Measurements from ENCODE around the gene PON3. TPM values are rescaled to one million over a fixed set of nuclear protein-coding genes. Genes with fewer than 3 reads are reported as not detected.

The PON3 gene
- total and polyA plus RNA-seq, 2 of the 13 experiments (the other 11 are each of a cell fraction or from before 2014, with no cell fraction given) = 23.6 to 37.8 TPM

DNA sequence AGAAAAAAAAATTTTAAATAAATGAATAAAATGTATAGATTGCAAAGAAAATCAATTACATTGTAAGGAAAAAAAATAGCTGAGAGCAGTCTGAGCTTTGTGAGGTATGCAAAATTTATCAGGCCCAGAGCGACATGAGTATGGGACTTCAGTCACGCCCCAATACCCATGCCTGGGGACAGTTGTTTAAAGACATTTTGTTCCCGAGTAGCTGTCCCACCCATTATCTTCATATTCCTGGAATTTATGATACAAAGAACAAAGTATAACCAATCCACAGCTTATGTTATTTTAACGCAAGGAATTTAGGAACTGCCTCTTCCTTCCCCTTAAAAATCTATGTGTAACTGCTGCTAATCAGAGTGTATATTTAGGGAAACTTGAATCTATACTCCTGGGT, 40.2 kb upstream of the PON3 start:
- Histone ChIP-seq H3K36me3 (replicated peaks in 1 of 2; ENCODE audit: control insufficient read depth in 1 of 2, insufficient read depth in 2 of 2, low read length in 2 of 2) (no peaks in the 10 kb centered on the region), H2AFZ (ENCODE audit: low read length) (no peak overlapping the region), H4K20me1 (ENCODE audit: insufficient read depth, low read length) (no peaks in the 10 kb centered on the region; the same call in 1 of the 2 replicates), H3K27me3 (ENCODE audit: control insufficient read depth in 1 of 2, insufficient read depth in 2 of 2, low read length in 2 of 2) (no peaks in the 10 kb centered on the region), H3K4me2 (ENCODE audit: low read depth, low read length) (no peak overlapping the region), H3K79me2 (ENCODE audit: insufficient read depth, low read length) (peaks cover 26% of the 10 kb centered on the region), H3K9ac (ENCODE audit: insufficient read depth, low read depth, low read length) (no peak overlapping the region), H3K4me3 (replicated peaks in 1 of 3; ENCODE audit: insufficient read depth in 1 of 3, low read depth in 2 of 3, low read length in 3 of 3) (no peak overlapping the region), H3K27ac (ENCODE audit: extremely low read length, insufficient read depth, low read length) (no peak overlapping the region), H3K9me3 (ENCODE audit: low read length) (no peaks in the 10 kb centered on the region), H3K4me1 (ENCODE audit: insufficient read depth, low read length) (peaks cover 90% of the 10 kb centered on the region)
- in situ Hi-C loops (cut with HindIII; ENCODE audit: extremely low pct_ligation_motif_present, low pct_unique_long_range_greater_than_20kb) (no loop called here), intact Hi-C loops (cut with micrococcal nuclease; ENCODE audit: unreplicated experiment) (no loop called here)
- ATAC-seq (no peak), DNase-seq (ENCODE audit: low spot score) (no peak), FAIRE-seq (no peak)
- BruUV-seq (replicated peaks) = no TSS peak
- CTCF ChIA-PET (ENCODE audit: low intra/inter-chr PET ratio, low total read pairs) = no interaction called here
- WGBS (ENCODE audit: low lambda C conversion rate) = 72% methylated on average over 4 of the region's 4 CpGs
- POLR2A ChIA-PET = interaction anchor here (3.4 kb wide), 1 partner anchor 40 kb away, joined by 39 read pairs; the partner anchor contains the start of gene PON3
- TF ChIP-seq ZNF891 (CRISPR knock-in tag; IDR thresholded peaks at IDR 0.05) (no peak), EP300 (IDR thresholded peaks at IDR 0.05; ENCODE audit: low read depth in 2 of 2, low read length in 2 of 2) (no peak), EP300 (CRISPR knock-in tag; IDR thresholded peaks at IDR 0.05; ENCODE audit: borderline replicate concordance) (no peak)

DNA sequence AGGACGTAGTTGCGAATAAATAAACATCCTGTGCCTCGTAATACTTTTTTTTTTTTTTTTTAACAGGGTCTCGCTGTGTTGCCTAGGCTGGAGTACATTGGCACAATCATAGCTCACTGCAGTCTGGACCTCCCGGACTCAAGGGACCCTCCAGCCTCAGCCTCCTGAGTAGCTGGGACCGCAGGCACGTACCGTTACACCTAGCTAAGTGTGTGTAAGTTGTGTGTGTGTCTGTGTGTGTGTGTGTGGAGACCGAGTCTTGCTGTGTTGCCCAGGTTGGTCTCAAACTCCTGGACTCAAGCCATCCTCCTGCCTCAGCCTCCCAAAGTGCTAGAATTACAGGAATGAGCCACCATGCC, 39.2 kb upstream of the PON3 start:
- ChIA-PET CTCF (ENCODE audit: low intra/inter-chr PET ratio, low total read pairs) (interaction anchor here (0.6 kb wide), 1 partner anchor 41 kb away, joined by 3 read pairs; no protein-coding TSS in a partner anchor), POLR2A (interaction anchor here (1.0 to 3.4 kb wide), 9 partner anchors 9 to 778 kb away, joined by 3 to 39 read pairs (median 7); partner anchors contain the start of gene PON3)
- intact Hi-C loops (cut with micrococcal nuclease; ENCODE audit: unreplicated experiment) (loop anchor here (1.0 kb wide), 1 partner anchor 43 kb away; no protein-coding TSS in a partner anchor), in situ Hi-C loops (cut with HindIII; ENCODE audit: extremely low pct_ligation_motif_present, low pct_unique_long_range_greater_than_20kb) (no loop called here)
- Histone ChIP-seq H3K4me2 (ENCODE audit: low read depth, low read length) (peak overlapping the region; percentile 82), H3K27ac (ENCODE audit: extremely low read length, insufficient read depth, low read length) (peak overlapping the region; percentile 91), H3K9me3 (ENCODE audit: low read length) (no peaks in the 10 kb centered on the region), H3K4me1 (ENCODE audit: insufficient read depth, low read length) (peaks cover 90% of the 10 kb centered on the region), H3K4me3 (replicated peaks in 1 of 3; ENCODE audit: insufficient read depth in 1 of 3, low read depth in 2 of 3, low read length in 3 of 3) (peak overlapping the region; percentile 61 to 91 (median 83); a peak in 5 of 6 replicates), H4K20me1 (ENCODE audit: insufficient read depth, low read length) (no peaks in the 10 kb centered on the region), H3K36me3 (replicated peaks in 1 of 2; ENCODE audit: control insufficient read depth in 1 of 2, insufficient read depth in 2 of 2, low read length in 2 of 2) (no peaks in the 10 kb centered on the region), H3K27me3 (ENCODE audit: control insufficient read depth in 1 of 2, insufficient read depth in 2 of 2, low read length in 2 of 2) (no peaks in the 10 kb centered on the region), H3K79me2 (ENCODE audit: insufficient read depth, low read length) (peaks cover 35% of the 10 kb centered on the region), H2AFZ (ENCODE audit: low read length) (peak overlapping the region; percentile 55), H3K9ac (ENCODE audit: insufficient read depth, low read depth, low read length) (peak overlapping the region; percentile 90)
- BruUV-seq (replicated peaks) = TSS peak; percentile 86
- FAIRE-seq (no peak), ATAC-seq (peak; percentile 33), DNase-seq (ENCODE audit: low spot score) (no peak)
- whole genome bisulfite sequencing (ENCODE audit: low lambda C conversion rate) = 14% methylated on average over 9 of the region's 9 CpGs
- TF ChIP-seq, protein P1, sequence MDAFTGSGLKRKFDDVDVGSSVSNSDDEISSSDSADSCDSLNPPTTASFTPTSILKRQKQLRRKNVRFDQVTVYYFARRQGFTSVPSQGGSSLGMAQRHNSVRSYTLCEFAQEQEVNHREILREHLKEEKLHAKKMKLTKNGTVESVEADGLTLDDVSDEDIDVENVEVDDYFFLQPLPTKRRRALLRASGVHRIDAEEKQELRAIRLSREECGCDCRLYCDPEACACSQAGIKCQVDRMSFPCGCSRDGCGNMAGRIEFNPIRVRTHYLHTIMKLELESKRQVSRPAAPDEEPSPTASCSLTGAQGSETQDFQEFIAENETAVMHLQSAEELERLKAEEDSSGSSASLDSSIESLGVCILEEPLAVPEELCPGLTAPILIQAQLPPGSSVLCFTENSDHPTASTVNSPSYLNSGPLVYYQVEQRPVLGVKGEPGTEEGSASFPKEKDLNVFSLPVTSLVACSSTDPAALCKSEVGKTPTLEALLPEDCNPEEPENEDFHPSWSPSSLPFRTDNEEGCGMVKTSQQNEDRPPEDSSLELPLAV (CRISPR knock-in tag; conservative IDR thresholded peaks at IDR 0.05; ENCODE audit: low read depth) = no peak
- TF ChIP-seq ZSCAN5A (CRISPR knock-in tag; IDR thresholded peaks at IDR 0.05; ENCODE audit: borderline replicate concordance) (0 out of 2 replicates have a peak, but pooled peaks have one; percentile 31), SP1 (IDR thresholded peaks at IDR 0.05) (no peak), SP1 (CRISPR knock-in tag; IDR thresholded peaks at IDR 0.05) (no peak), HNRNPH1 (optimal IDR thresholded peaks at IDR 0.05; ENCODE audit: low read depth, low read length) (no peak), KMT2B (CRISPR knock-in tag; IDR thresholded peaks at IDR 0.05) (no peak), GABPB1 (CRISPR knock-in tag; IDR thresholded peaks at IDR 0.05) (no peak), KDM6A (CRISPR knock-in tag; IDR thresholded peaks at IDR 0.05; ENCODE audit: low read depth) (no peak), ZNF652 (CRISPR knock-in tag; IDR thresholded peaks at IDR 0.05; ENCODE audit: borderline replicate concordance, low read depth) (no peak), ZFP62 (CRISPR knock-in tag; IDR thresholded peaks at IDR 0.05) (no peak)
- TF ChIP-seq, protein P2, sequence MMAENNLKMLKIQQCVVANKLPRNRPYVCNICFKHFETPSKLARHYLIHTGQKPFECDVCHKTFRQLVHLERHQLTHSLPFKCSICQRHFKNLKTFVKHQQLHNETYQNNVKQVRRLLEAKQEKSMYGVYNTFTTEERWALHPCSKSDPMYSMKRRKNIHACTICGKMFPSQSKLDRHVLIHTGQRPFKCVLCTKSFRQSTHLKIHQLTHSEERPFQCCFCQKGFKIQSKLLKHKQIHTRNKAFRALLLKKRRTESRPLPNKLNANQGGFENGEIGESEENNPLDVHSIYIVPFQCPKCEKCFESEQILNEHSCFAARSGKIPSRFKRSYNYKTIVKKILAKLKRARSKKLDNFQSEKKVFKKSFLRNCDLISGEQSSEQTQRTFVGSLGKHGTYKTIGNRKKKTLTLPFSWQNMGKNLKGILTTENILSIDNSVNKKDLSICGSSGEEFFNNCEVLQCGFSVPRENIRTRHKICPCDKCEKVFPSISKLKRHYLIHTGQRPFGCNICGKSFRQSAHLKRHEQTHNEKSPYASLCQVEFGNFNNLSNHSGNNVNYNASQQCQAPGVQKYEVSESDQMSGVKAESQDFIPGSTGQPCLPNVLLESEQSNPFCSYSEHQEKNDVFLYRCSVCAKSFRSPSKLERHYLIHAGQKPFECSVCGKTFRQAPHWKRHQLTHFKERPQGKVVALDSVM (CRISPR knock-in tag; IDR thresholded peaks at IDR 0.05) = peak; percentile 97

Measured in HepG2 (cell line).